GM21723 (cell line): ENCODE data around the gene DGLUCY.
"Not testable (repeated sequence)": the region's sequence is repeated elsewhere in the genome, so short reads cannot be mapped to it uniquely, and the experiment has no call there.

ENCODE experiments used
- ATAC-seq: cut with Tn5 transposase; IDR thresholded peaks from one replicate; pipeline ENCODE4 v1.9.1; 2021; ENCODE audit warnings: mild to moderate bottlenecking, moderate library complexity; ENCODE audit not compliant: unreplicated experiment

The DGLUCY gene

GRCh38 chr14:91108941-91109611 lies 4.8 kb upstream of the DGLUCY start:
- ATAC-seq = no peak

GRCh38 chr14:91111443-91111842 lies 2.4 kb upstream of the DGLUCY start:
- ATAC-seq = no peak

- no peak for ATAC-seq
Measured at GRCh38 chr14:91112194-91112593, 1.7 kb upstream of the DGLUCY start.

GRCh38 chr14:91114079-91115065 lies 499 bp downstream of the DGLUCY start:
- peak; percentile 78 for ATAC-seq

- no peak for ATAC-seq
Measured at GRCh38 chr14:91115986-91116770, 2.3 kb downstream of the DGLUCY start.

- no peak for ATAC-seq
Measured at GRCh38 chr14:91116913-91117588, 3.2 kb downstream of the DGLUCY start.

- no peak for ATAC-seq
Measured at GRCh38 chr14:91117960-91118359, 4.1 kb downstream of the DGLUCY start.

GRCh38 chr14:91118511-91119068 lies 4.7 kb downstream of the DGLUCY start:
- no peak for ATAC-seq

GRCh38 chr14:91119556-91120311 lies 5.9 kb downstream of the DGLUCY start:
- ATAC-seq = no peak

- no peak for ATAC-seq
Measured at GRCh38 chr14:91123201-91123600, 9.3 kb downstream of the DGLUCY start.

- ATAC-seq = not testable (repeated sequence)
Measured at GRCh38 chr14:91124406-91125270, 10.8 kb downstream of the DGLUCY start.

GRCh38 chr14:91125271-91125660 lies 11.4 kb downstream of the DGLUCY start:
- ATAC-seq = no peak

- ATAC-seq = no peak
Measured at GRCh38 chr14:91125801-91126200, 11.9 kb downstream of the DGLUCY start.

- no peak for ATAC-seq
Measured at GRCh38 chr14:91126761-91127160, 12.9 kb downstream of the DGLUCY start.

- no peak for ATAC-seq
Measured at GRCh38 chr14:91127401-91127801, 13.5 kb downstream of the DGLUCY start.

- no peak for ATAC-seq
Measured at GRCh38 chr14:91127924-91128323, 14.1 kb downstream of the DGLUCY start.

GRCh38 chr14:91128699-91129098 lies 14.8 kb downstream of the DGLUCY start:
- ATAC-seq = no peak

GRCh38 chr14:91129261-91129660 lies 15.4 kb downstream of the DGLUCY start:
- no peak for ATAC-seq

GRCh38 chr14:91135039-91135438 lies 21.2 kb downstream of the DGLUCY start:
- ATAC-seq = no peak
